ENCODE data around the gene ABHD16A.

ABHD16A gene

GRCh38 chr6:31662124-31662723, 40.9 kb downstream of the ABHD16A start:
- no peak for DNase-seq (ENCODE audit: low spot score)

GRCh38 chr6:31661262-31662123, 41.6 kb downstream of the ABHD16A start:
- no peak for DNase-seq (ENCODE audit: low spot score)

GRCh38 chr6:31660381-31661261, 42.5 kb downstream of the ABHD16A start, which contains the start of gene C6orf47:
Gene C6orf47 (minus strand): TSS chr6:31660778. CDS start chr6:31659947, 831 bp downstream.
- peak; percentile 90 for DNase-seq (ENCODE audit: low spot score)

GRCh38 chr6:31659649-31660380, 43.3 kb downstream of the ABHD16A start:
- DNase-seq (ENCODE audit: low spot score) = peak; percentile 67

GRCh38 chr6:31658983-31659648, 44.0 kb downstream of the ABHD16A start:
- DNase-seq (ENCODE audit: low spot score) = no peak

GRCh38 chr6:31658158-31658688, 44.9 kb downstream of the ABHD16A start:
- DNase-seq (ENCODE audit: low spot score) = no peak

- no peak for DNase-seq (ENCODE audit: low spot score)
These were observed 45.5 kb downstream of the ABHD16A start for GRCh38 chr6:31657406-31658157.

GRCh38 chr6:31655349-31656237, 47.5 kb downstream of the ABHD16A start, which contains the start of gene APOM:
Gene APOM (plus strand): TSS chr6:31655894. CDS start chr6:31655967, 73 bp downstream.
- DNase-seq (ENCODE audit: low spot score) = no peak

- no peak for DNase-seq (ENCODE audit: low spot score)
These were observed 48.4 kb downstream of the ABHD16A start for GRCh38 chr6:31654574-31655348.

- DNase-seq (ENCODE audit: low spot score) = peak; percentile 94
These were observed 50.0 kb downstream of the ABHD16A start for GRCh38 chr6:31652925-31653724.

- DNase-seq (ENCODE audit: low spot score) = peak; percentile 91
These were observed 51.4 kb downstream of the ABHD16A start for GRCh38 chr6:31651602-31652191.

GRCh38 chr6:31645325-31645724, 57.8 kb downstream of the ABHD16A start:
- no peak for DNase-seq (ENCODE audit: low spot score)

GRCh38 chr6:31643818-31644454, 59.2 kb downstream of the ABHD16A start:
- DNase-seq (ENCODE audit: low spot score) = no peak

- DNase-seq (ENCODE audit: low spot score) = no peak
These were observed 60.1 kb downstream of the ABHD16A start for GRCh38 chr6:31642798-31643570.

GRCh38 chr6:31641370-31641769, 61.8 kb downstream of the ABHD16A start:
- no peak for DNase-seq (ENCODE audit: low spot score)

- DNase-seq (ENCODE audit: low spot score) = no peak
These were observed 62.5 kb downstream of the ABHD16A start for GRCh38 chr6:31640612-31641011.
